GM18873 (cell line): ENCODE results near the gene CPNE1.

Experiments used
- ATAC-seq: cut with Tn5 transposase; IDR thresholded peaks from one replicate; pipeline ENCODE4 v1.9.1; 2021; ENCODE audit warnings: mild to moderate bottlenecking, moderate library complexity, moderate number of reproducible peaks; ENCODE audit not compliant: unreplicated experiment, low FRiP score

Gene CPNE1

GRCh38 chr20:35621560-35621946 is 43.1 kb downstream of the CPNE1 start:
- ATAC-seq: no peak

DNA sequence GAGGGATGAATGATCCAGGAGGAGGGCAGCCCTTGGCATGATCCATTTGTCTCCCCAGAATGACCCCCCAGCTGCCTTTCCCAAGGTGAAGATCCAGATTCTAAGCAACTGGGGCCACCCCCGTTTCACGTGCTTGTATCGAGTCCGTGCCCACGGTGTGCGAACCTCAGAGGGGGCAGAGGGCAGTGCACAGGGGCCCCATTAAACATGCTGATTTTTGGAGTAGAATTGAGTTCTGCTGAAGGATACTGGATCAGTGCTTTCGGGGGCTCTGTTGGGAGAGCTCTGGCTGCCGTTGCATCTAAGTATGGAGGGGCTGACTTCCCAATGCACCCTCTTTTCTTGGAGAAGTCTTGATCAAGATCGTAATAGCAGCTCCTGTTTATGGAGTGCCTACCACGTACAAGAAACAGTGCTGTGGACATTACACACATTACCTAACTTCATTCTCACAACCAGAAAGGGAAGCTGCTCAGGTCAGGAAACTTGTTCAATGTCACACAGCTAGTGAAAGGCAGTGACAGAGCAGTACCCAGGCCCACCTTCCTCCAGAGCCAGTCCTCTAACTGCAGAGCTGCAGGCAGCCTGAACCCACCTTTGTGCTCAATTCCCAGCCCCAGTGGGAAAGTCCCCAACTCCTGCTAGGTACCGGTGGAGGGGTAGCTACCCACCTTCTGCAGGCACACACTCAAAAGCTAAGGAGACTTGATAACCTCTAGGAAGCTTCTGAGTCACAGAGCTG is 43.7 kb downstream of the CPNE1 start:
- ATAC-seq: no peak

- ATAC-seq: no peak
Observed at GRCh38 chr20:35619196-35620095, 45.3 kb downstream of the CPNE1 start.

DNA sequence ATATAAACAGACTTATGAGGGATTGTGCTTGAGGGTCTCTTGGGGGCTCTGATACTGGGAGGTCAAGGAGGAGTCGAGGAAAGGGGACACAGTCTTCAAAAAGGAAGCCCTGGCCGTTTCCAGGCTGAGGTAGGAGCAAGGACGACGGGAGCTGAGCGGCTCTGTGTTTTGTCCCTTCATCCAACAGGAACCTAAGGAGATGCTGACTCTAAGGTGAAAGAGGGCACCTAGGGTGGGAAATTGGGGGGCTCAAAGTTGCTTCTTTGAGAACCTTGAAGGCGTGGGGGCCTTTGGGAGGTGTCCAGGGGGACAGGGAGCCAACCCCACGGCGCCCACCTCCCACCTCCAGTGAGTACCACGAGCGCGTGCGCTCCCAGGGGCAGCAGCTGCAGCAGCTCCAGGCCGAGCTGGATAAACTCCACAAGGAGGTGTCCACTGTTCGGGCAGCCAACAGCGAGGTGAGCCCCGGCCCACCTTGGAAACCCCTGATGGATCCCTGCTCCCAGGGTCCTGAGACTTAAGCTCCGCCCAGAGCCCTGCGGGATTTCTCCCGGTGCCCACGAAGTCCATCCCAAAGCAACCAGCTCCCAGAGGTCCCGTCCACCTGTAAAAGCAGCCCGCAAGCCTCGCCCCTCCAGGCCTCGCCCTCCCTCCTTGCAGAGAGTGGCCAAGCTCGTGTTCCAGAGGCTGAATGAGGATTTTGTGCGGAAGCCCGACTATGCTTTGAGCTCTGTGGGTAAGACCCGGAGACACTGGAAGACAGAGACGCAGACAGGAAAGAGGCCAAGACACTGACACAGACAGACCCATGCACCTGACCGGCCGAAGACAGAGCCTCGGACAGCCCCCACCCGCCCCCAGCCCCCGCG is 46.2 kb downstream of the CPNE1 start:
- no peak for ATAC-seq

DNA sequence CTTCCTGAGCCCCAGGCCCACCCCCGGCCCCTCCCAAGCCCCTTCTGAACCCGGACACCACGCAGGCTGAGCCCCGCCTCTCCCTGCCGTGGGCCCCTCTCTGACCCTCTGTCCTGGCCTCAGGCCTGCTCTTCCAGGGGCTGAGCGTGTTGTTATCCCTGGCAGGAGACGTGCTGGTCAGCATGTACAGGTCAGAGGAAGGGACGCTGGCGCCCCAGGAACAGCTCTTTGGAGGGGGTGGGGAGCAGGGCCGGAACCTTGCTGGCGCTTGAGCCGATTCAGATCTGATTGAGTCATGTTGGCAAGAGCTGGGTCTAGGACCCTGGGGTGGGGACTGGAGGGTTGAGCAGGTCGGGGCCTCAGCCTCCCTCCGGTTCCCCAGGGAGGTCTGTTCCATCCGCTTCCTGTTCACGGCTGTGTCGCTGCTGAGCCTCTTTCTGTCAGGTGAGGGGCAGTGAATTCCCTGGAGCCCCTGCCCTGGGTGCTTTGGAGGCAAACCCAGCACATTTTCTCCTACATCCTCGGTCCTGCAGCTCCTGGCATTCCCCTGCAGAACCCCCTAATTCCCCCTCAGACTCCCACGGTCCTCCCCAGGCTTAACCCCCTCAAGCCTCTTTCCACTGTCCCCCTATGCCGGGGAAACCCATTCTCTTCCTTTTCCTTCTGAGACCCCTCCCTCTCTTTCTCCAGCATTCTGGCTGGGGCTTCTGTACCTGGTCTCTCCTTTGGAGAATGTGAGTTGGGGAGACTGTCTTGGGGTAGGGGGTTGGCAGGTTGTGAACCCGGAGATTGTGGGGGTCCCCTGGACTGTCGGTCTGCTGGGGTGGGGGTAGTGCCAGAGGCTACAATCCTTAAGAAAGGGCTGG is 47.1 kb downstream of the CPNE1 start:
- no peak for ATAC-seq

GRCh38 chr20:35616465-35617396 is 48.0 kb downstream of the CPNE1 start:
- no peak for ATAC-seq

- peak; percentile 70 for ATAC-seq
Observed at GRCh38 chr20:35615667-35616464, 48.8 kb downstream of the CPNE1 start, which contains the start of gene SPAG4. Gene SPAG4, plus strand, starts transcription at chr20:35615829. Its CDS starts 175 bp downstream, at chr20:35616004.

DNA sequence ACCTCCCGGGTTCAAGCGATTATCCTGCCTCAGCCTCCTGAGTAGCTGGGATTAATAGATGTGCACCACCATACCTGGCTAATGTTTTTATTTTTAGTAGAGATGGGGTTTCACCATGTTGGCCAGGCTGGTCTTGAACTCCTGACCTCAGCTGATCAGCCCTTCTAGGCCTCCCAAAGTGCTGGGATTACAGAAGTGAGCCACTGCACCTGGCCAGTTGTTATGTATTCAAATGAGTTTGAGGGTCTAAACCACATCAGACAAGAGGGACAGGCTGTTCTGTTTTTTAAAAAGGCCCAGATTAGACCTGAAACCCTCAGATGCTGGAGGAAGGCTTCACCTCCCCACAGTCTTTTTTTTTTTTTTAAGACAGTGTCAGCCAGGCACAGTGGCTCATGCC is 53.2 kb downstream of the CPNE1 start:
- ATAC-seq: no peak

DNA sequence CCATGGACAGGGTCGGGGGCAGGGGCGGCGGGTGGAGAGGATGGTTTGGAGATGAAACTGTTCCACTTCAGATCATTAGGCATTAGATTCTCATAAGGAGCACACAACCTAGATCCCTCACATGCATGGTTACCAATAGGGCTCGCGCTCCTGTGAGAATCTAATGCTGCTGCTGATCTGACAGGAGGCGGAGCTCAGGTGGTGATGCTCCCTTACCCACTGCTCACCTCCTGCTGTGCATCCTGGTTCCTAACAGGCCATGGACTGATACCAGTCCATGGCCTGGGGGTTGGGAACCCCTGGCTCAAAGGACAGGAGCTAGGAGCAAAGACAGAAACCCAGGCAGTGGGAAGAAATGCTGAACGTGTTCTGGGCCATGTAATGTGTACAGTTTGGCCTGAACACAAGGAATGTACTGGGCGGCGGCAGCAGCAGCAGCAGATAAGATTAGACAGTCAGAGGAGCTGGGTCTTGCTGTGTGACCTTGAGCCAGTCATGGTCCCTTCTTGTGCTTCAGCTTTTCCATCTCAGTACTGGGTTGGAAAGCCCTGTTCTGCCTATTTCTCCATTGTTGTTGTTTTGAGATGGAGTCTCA is 53.8 kb downstream of the CPNE1 start:
- ATAC-seq: no peak

- no peak for ATAC-seq
Observed at GRCh38 chr20:35607003-35607735, 57.5 kb downstream of the CPNE1 start.

DNA sequence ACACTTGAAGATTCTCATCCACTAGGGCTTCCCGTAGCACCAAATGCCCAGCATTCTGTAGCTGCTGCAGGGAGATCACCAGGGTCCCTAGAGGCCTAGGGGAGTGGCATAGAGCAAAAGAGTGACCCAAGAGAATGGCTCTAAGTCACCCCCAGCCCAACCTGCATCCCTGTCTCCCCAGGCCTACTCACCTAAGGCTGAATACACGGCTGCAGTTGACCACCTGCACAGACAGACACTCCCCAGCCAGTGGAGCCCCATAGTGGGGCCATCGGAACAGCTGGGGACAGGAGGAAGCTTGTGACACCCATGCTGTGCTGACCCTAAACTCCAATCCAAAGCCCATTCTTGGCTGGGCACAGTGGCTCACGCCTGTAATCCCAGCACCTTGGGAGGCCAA is 58.6 kb downstream of the CPNE1 start:
- no peak for ATAC-seq

DNA sequence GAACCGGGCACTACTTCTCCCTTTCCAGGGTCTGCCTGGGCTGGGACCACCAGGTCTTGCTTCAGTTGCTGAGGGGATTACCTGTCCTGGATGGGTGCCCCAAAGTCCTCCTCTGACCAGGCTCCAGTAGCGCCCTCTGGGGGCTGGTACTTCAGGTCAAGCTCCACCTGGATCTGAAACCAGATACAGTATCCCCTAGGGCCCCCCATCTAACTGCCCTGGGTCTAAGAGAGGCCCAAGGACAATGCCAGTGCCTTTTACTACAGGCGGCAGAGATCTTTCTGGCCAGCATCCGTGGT is 60.3 kb downstream of the CPNE1 start:
- no peak for ATAC-seq

- no peak for ATAC-seq
Observed at GRCh38 chr20:35603695-35604448, 60.8 kb downstream of the CPNE1 start.

DNA sequence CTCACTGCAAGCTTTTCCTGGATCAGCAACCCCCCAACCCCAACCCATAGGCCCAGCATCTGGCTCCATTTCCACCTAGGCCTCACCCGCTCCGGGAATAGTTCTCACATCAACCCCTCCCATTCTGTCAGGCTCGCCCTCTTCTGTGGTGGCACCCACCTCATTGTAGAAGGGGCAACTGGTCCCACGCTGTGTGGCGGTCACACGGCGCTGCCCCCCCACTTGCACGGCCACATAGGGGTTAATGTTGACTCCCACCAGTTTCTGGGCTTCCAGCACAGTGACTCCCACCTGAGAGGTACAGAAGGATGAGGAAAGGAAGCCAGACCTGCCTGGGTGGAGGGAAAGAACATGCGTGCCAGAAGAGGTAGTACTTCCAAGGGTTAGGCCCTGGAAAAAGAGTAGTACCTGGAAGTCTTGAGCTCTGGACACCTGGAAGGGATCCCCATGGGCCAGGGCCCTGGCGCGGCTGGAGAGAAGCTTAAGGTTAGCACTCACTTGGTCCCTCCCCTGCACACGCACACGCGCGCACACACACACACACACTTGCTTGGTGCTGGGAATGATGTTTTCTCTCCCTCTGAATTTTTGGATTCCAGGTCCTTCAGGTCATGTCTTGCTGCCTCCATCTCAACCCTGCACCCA is 61.7 kb downstream of the CPNE1 start:
- no peak for ATAC-seq

DNA sequence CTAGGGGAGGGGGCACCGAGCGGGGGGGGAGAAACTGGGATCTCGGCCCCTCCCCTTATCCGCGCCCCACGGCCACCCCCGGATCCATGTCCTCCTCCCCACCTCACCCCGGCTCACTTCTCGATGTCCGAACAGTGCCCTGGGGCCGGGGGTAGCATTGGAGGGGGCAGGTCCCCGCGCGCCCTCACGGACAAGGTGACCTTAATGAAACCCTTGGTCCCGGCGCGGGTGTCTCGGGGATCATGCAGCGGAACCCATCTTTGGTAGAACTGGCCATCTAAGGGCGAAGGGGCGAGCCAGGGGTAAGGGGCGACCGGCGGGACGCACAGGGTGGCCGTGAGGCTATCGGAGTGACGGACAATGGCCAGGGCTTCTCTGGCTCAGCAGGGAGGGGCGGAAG is 62.7 kb downstream of the CPNE1 start:
- no peak for ATAC-seq
